ENCODE measurements around the gene MDM1. TPM values are rescaled to one million over a fixed set of nuclear protein-coding genes. Genes with fewer than 3 reads are reported as not detected.

Gene MDM1
- total RNA-seq, 2 donors from 2014 or later: 8.3 to 12.8 TPM

GRCh38 chr12:68247785-68248184, 84.4 kb downstream of the MDM1 start:
- Histone ChIP-seq H3K4me3 (no peak overlapping the region), H3K27ac (no peak overlapping the region), H3K4me1 (peaks cover 0 to 14% of the 10 kb centered on the region in 2 donors), H3K27me3 (no peaks in the 10 kb centered on the region), H3K9me3 (no peaks in the 10 kb centered on the region), H3K36me3 (no peaks in the 10 kb centered on the region)
- no peak for TF ChIP-seq CTCF (IDR thresholded peaks at IDR 0.05)
- DNase-seq (ENCODE audit: low spot score): no peak

GRCh38 chr12:68246350-68246749, 85.8 kb downstream of the MDM1 start:
- DNase-seq (ENCODE audit: low spot score): no peak
- Histone ChIP-seq H3K36me3 (no peaks in the 10 kb centered on the region), H3K4me3 (no peak overlapping the region), H3K9me3 (no peaks in the 10 kb centered on the region), H3K27me3 (no peaks in the 10 kb centered on the region), H3K27ac (no peak overlapping the region), H3K4me1 (peaks cover 0 to 19% of the 10 kb centered on the region in 2 donors)
- no peak for TF ChIP-seq CTCF (IDR thresholded peaks at IDR 0.05)

- no peak for DNase-seq (ENCODE audit: low spot score)
- Histone ChIP-seq H3K27ac (peak overlapping the region; percentile 1 to 48), H3K9me3 (no peaks in the 10 kb centered on the region), H3K27me3 (no peaks in the 10 kb centered on the region), H3K36me3 (no peaks in the 10 kb centered on the region), H3K4me1 (peaks cover 0 to 29% of the 10 kb centered on the region in 2 donors), H3K4me3 (peak overlapping the region in 1 of 2 donors; percentile 32)
- TF ChIP-seq CTCF (IDR thresholded peaks at IDR 0.05): no peak
Measured at GRCh38 chr12:68245180-68246021, 86.8 kb downstream of the MDM1 start.

Other genes starting within 250 kb of the MDM1 start
- not detected for gene IFNG, start 172.6 kb downstream of the MDM1 start, total RNA-seq
- not detected for gene IL26, start 106.6 kb downstream of the MDM1 start, total RNA-seq
- gene IL22, start 78.8 kb downstream of the MDM1 start, total RNA-seq: not detected

All from right atrium auricular region (tissue), 2 donors.